ENCODE data around the gene INSL3.

INSL3 gene

GRCh38 chr19:17817668-17818363, 3.5 kb downstream of the INSL3 start:
- Histone ChIP-seq H3K4me1 (ENCODE audit: insufficient read depth, low read length, poor library complexity, severe bottlenecking) (no peaks in the 10 kb centered on the region), H3K4me2 (ENCODE audit: low read depth, low read length, poor library complexity, severe bottlenecking) (no peak overlapping the region), H3F3A (ENCODE audit: low read depth) (no peaks in the 10 kb centered on the region), H3K27me3 (ENCODE audit: insufficient read depth, low read length, poor library complexity, severe bottlenecking) (no peaks in the 10 kb centered on the region), H3K36me3 (ENCODE audit: insufficient read depth, low read length) (no peaks in the 10 kb centered on the region), H2AFZ (ENCODE audit: low read length) (no peak overlapping the region), H3K9me2 (replicated peaks; ENCODE audit: low read depth, low read length) (no peaks in the 10 kb centered on the region), H3K9ac (ENCODE audit: low read depth, low read length, poor library complexity, severe bottlenecking) (no peak overlapping the region), H3K4me3 (ENCODE audit: low read length, poor library complexity, severe bottlenecking) (no peak overlapping the region), H3K9me3 (ENCODE audit: insufficient read depth, low read depth, low read length) (no peaks in the 10 kb centered on the region), H4K20me1 (ENCODE audit: insufficient read depth, low read length, poor library complexity, severe bottlenecking) (no peaks in the 10 kb centered on the region), H3K79me2 (ENCODE audit: insufficient read depth, low read length) (no peaks in the 10 kb centered on the region)
- TF ChIP-seq, protein P1, sequence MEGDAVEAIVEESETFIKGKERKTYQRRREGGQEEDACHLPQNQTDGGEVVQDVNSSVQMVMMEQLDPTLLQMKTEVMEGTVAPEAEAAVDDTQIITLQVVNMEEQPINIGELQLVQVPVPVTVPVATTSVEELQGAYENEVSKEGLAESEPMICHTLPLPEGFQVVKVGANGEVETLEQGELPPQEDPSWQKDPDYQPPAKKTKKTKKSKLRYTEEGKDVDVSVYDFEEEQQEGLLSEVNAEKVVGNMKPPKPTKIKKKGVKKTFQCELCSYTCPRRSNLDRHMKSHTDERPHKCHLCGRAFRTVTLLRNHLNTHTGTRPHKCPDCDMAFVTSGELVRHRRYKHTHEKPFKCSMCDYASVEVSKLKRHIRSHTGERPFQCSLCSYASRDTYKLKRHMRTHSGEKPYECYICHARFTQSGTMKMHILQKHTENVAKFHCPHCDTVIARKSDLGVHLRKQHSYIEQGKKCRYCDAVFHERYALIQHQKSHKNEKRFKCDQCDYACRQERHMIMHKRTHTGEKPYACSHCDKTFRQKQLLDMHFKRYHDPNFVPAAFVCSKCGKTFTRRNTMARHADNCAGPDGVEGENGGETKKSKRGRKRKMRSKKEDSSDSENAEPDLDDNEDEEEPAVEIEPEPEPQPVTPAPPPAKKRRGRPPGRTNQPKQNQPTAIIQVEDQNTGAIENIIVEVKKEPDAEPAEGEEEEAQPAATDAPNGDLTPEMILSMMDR (conservative IDR thresholded peaks at IDR 0.05; ENCODE audit: low read length) = no peak
- no peak for TF ChIP-seq EZH2phosphoT487 (IDR thresholded peaks at IDR 0.05; ENCODE audit: borderline replicate concordance)

GRCh38 chr19:17812099-17812498, 9.2 kb downstream of the INSL3 start:
- no peaks in the 10 kb centered on the region for H3K27me3 ChIP-seq (ENCODE audit: insufficient read depth, low read length, poor library complexity, severe bottlenecking)
- no peak overlapping the region for H3K4me2 ChIP-seq (ENCODE audit: low read depth, low read length, poor library complexity, severe bottlenecking)
- H2AFZ ChIP-seq (ENCODE audit: low read length) = no peak overlapping the region
- H3K4me1 ChIP-seq (ENCODE audit: insufficient read depth, low read length, poor library complexity, severe bottlenecking) = no peaks in the 10 kb centered on the region
- H3K36me3 ChIP-seq (ENCODE audit: insufficient read depth, low read length) = no peaks in the 10 kb centered on the region
- H3K4me3 ChIP-seq (ENCODE audit: low read length, poor library complexity, severe bottlenecking) = no peak overlapping the region
- H3K79me2 ChIP-seq (ENCODE audit: insufficient read depth, low read length) = no peaks in the 10 kb centered on the region
- no peaks in the 10 kb centered on the region for H3K9me3 ChIP-seq (ENCODE audit: insufficient read depth, low read depth, low read length)
- no peak overlapping the region for H3K9ac ChIP-seq (ENCODE audit: low read depth, low read length, poor library complexity, severe bottlenecking)
- H3F3A ChIP-seq (ENCODE audit: low read depth) = no peaks in the 10 kb centered on the region
- TF ChIP-seq, protein P1 (conservative IDR thresholded peaks at IDR 0.05; ENCODE audit: low read length) = no peak
- TF ChIP-seq EZH2phosphoT487 (IDR thresholded peaks at IDR 0.05; ENCODE audit: borderline replicate concordance) = no peak
- no peaks in the 10 kb centered on the region for H4K20me1 ChIP-seq (ENCODE audit: insufficient read depth, low read length, poor library complexity, severe bottlenecking)
- no peaks in the 10 kb centered on the region for H3K9me2 ChIP-seq (replicated peaks; ENCODE audit: low read depth, low read length)

- Histone ChIP-seq H2AFZ (ENCODE audit: low read length) (no peak overlapping the region), H3K36me3 (ENCODE audit: insufficient read depth, low read length) (no peaks in the 10 kb centered on the region), H3K4me3 (ENCODE audit: low read length, poor library complexity, severe bottlenecking) (no peak overlapping the region), H3K27me3 (ENCODE audit: insufficient read depth, low read length, poor library complexity, severe bottlenecking) (no peaks in the 10 kb centered on the region), H3F3A (ENCODE audit: low read depth) (no peaks in the 10 kb centered on the region), H3K9me3 (ENCODE audit: insufficient read depth, low read depth, low read length) (no peaks in the 10 kb centered on the region), H3K9ac (ENCODE audit: low read depth, low read length, poor library complexity, severe bottlenecking) (no peak overlapping the region), H3K4me2 (ENCODE audit: low read depth, low read length, poor library complexity, severe bottlenecking) (no peak overlapping the region), H3K79me2 (ENCODE audit: insufficient read depth, low read length) (no peaks in the 10 kb centered on the region), H3K9me2 (replicated peaks; ENCODE audit: low read depth, low read length) (no peaks in the 10 kb centered on the region), H3K4me1 (ENCODE audit: insufficient read depth, low read length, poor library complexity, severe bottlenecking) (no peaks in the 10 kb centered on the region), H4K20me1 (ENCODE audit: insufficient read depth, low read length, poor library complexity, severe bottlenecking) (no peaks in the 10 kb centered on the region)
- no peak for TF ChIP-seq EZH2phosphoT487 (IDR thresholded peaks at IDR 0.05; ENCODE audit: borderline replicate concordance)
- TF ChIP-seq, protein P1 (conservative IDR thresholded peaks at IDR 0.05; ENCODE audit: low read length) = no peak
These were observed 9.6 kb downstream of the INSL3 start for GRCh38 chr19:17811681-17812080.
